Body of pancreas (tissue), 4 donors: Measurements from ENCODE around the gene CFAP54. TPM values are rescaled to one million over a fixed set of nuclear protein-coding genes. Genes with fewer than 3 reads are reported as not detected.
"Not testable (repeated sequence)": the region's sequence is repeated elsewhere in the genome, so short reads cannot be mapped to it uniquely, and the experiment has no call there.

Source experiments
- ATAC-seq: fragments of 150-250 bp; one replicate; pipeline ENCODE4 v1.9.1; 2016
- DNase-seq, 4 donors: peaks; one replicate each; pipeline ENCODE4 v3.0.0-alpha.2; 2019
- H3K27ac ChIP-seq, 4 donors: fragments of 200-600 bp; sonication (generic); 1 replicate in 3 of 4; 2 replicates in 1 of 4; pipeline versions ENCODE4 v1.5.1 to v1.6.1; 2016 to 2019; ENCODE audit warnings: mild to moderate bottlenecking in 1 of 4, mixed read lengths in 1 of 4, moderate library complexity in 1 of 4
- H3K27me3 ChIP-seq, 2 donors: fragments of 200-600 bp; sonication (generic); one replicate each; pipeline ENCODE4 v1.6.0; 2016; ENCODE audit warnings: mild to moderate bottlenecking in 1 of 2
- H3K36me3 ChIP-seq, 2 donors: fragments of 200-600 bp; sonication (generic); replicated peaks in 1 of 2; 2 replicates each; pipeline ENCODE4 v1.5.1; 2016; ENCODE audit warnings: low read depth in 2 of 2; ENCODE audit not compliant: insufficient read depth in 1 of 2
- H3K4me1 ChIP-seq: fragments of 200-600 bp; sonication (generic); one replicate; pipeline ENCODE4 v1.6.0; 2016
- H3K4me3 ChIP-seq, 2 donors: fragments of 200-600 bp; sonication (generic); 1 replicate in 1 of 2; 2 replicates in 1 of 2; pipeline ENCODE4 v1.5.1; 2016 to 2019
- H3K9me3 ChIP-seq, 3 donors: fragments of 200-600 bp; sonication (generic); 1 replicate in 2 of 3; 2 replicates in 1 of 3; pipeline ENCODE4 v1.5.1; 2016
- POLR2A ChIP-seq, 3 donors: fragments of 450-650 bp; IDR thresholded peaks; one replicate each; pipeline ENCODE4 v1.6.1; 2016; ENCODE audit warnings: antibody characterized with exemption in 3 of 3, mild to moderate bottlenecking in 2 of 3
- WGBS, 2 donors: methylation state at CpG; one replicate each; pipeline ENCODE4 v1.1.5; 2017; 5-methylcytosine and 5-hydroxymethylcytosine counted together
- intact Hi-C: fragments of 100-400 bp; cut with DNase I; formaldehyde crosslinking; loops from one replicate; pipeline ENCODE4 v1.15.1; 2023
- total RNA-seq, 2 donors: library from RNA; depleted of rRNA; stranded (reverse); fragments of >200 nt; gene quantifications; one replicate each; pipeline ENCODE4 v1.1.0, GENCODE V29; 2016
- TF ChIP-seq, protein P1 (sequence below), 7 experiments: fragments of 450-650 bp in 4 of 7; fragments of 200-600 bp in 3 of 7; sonication (generic) in 3 of 7; IDR thresholded peaks; one replicate each; pipeline ENCODE4 v1.5.1; 2016 to 2019; ENCODE audit warnings: antibody characterized with exemption in 7 of 7

CFAP54 gene
- total RNA-seq, 2 donors from 2014 or later = 0.52 TPM; not detected in 1

GRCh38 chr12:96714199-96714598 lies 224.8 kb downstream of the CFAP54 start:
- no peak for DNase-seq
- TF ChIP-seq, protein P1, sequence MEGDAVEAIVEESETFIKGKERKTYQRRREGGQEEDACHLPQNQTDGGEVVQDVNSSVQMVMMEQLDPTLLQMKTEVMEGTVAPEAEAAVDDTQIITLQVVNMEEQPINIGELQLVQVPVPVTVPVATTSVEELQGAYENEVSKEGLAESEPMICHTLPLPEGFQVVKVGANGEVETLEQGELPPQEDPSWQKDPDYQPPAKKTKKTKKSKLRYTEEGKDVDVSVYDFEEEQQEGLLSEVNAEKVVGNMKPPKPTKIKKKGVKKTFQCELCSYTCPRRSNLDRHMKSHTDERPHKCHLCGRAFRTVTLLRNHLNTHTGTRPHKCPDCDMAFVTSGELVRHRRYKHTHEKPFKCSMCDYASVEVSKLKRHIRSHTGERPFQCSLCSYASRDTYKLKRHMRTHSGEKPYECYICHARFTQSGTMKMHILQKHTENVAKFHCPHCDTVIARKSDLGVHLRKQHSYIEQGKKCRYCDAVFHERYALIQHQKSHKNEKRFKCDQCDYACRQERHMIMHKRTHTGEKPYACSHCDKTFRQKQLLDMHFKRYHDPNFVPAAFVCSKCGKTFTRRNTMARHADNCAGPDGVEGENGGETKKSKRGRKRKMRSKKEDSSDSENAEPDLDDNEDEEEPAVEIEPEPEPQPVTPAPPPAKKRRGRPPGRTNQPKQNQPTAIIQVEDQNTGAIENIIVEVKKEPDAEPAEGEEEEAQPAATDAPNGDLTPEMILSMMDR (IDR thresholded peaks at IDR 0.05) = no peak
- no peak for TF ChIP-seq POLR2A (IDR thresholded peaks at IDR 0.05)
- H3K36me3 ChIP-seq = no peaks in the 10 kb centered on the region
- H3K27me3 ChIP-seq = no peaks in the 10 kb centered on the region
- WGBS, 2 donors = 62 to 69% methylated on average over 3 of the region's 3 CpGs
- H3K9me3 ChIP-seq = no peaks in the 10 kb centered on the region
- intact Hi-C loops = no loop called here
- no peak overlapping the region for H3K4me3 ChIP-seq
- no peak overlapping the region for H3K27ac ChIP-seq
- ATAC-seq = no peak
- H3K4me1 ChIP-seq = no peaks in the 10 kb centered on the region

DNA sequence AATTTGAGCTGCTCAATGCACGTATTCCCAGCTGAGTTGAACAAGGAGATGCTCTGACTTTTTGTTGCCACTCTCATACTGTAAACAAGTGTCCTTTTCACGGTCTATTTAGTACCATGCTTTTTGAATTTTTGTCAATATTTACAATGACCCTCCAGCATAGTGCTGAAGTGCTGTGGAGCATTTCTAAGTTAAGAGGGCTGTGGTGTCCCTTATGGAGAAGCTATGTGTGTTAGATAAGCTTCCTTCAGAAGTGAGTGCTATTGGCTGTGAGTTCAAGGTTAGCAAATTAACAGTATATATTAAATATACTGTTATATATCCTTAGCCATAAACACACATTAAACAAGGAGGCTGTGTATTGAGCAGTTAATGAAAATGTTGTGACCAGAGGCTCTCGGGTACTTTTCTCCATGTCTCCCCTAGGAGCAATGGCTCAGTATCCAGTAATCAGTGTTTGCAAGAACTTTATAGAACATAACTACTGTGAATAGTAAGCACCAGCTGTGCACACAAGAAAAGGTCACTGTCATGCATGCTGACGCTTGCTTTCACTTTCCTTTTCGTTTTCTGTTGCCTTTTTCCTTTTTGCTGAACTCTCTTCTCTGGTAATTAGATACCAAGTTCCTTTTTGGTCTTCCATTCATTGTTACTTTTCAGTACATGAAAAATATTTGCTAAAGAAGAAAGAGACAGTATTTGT lies 230.4 kb downstream of the CFAP54 start:
- intact Hi-C loops = no loop called here
- WGBS, 2 donors = 38% methylated on average over 5 of the region's 5 CpGs
- Histone ChIP-seq H3K27me3 (no peaks in the 10 kb centered on the region), H3K36me3 (no peaks in the 10 kb centered on the region), H3K4me3 (peak overlapping the region in 1 of 2 donors; percentile 11), H3K4me1 (no peaks in the 10 kb centered on the region), H3K27ac (peak overlapping the region in 1 of 4 donors; percentile 58), H3K9me3 (no peaks in the 10 kb centered on the region)
- TF ChIP-seq, protein P1 (IDR thresholded peaks at IDR 0.05) = no peak
- no peak for TF ChIP-seq POLR2A (IDR thresholded peaks at IDR 0.05)
- DNase-seq (peak in 2 of 4 donors; percentile 30 to 45), ATAC-seq (peak; percentile 76)

- intact Hi-C loops = no loop called here
- peak overlapping the region in 1 of 4 donors; percentile 58 for H3K27ac ChIP-seq
- peak overlapping the region in 1 of 2 donors; percentile 11 for H3K4me3 ChIP-seq
- H3K27me3 ChIP-seq = no peaks in the 10 kb centered on the region
- 50 to 60% methylated on average over 9 of the region's 9 CpGs for WGBS, 2 donors
- no peaks in the 10 kb centered on the region for H3K9me3 ChIP-seq
- ATAC-seq = peak; percentile 62
- no peaks in the 10 kb centered on the region for H3K36me3 ChIP-seq
- peak; percentile 4 to 19 (median 16) for DNase-seq
- H3K4me1 ChIP-seq = no peaks in the 10 kb centered on the region
- no peak for TF ChIP-seq POLR2A (IDR thresholded peaks at IDR 0.05)
- TF ChIP-seq, protein P1 (IDR thresholded peaks at IDR 0.05) = peak in 1 of 7 experiments; percentile 1
Observed at GRCh38 chr12:96720363-96720705, 231.0 kb downstream of the CFAP54 start.

- H3K4me1 ChIP-seq, H3K27me3 ChIP-seq, DNase-seq, H3K4me3 ChIP-seq, ATAC-seq, H3K27ac ChIP-seq, H3K36me3 ChIP-seq, H3K9me3 ChIP-seq, intact Hi-C loops: not testable (repeated sequence)
- 86 to 89% methylated on average over 20 to 23 of the region's 23 CpGs for WGBS, 2 donors
Observed at GRCh38 chr12:96729466-96729865, 240.1 kb downstream of the CFAP54 start.

DNA sequence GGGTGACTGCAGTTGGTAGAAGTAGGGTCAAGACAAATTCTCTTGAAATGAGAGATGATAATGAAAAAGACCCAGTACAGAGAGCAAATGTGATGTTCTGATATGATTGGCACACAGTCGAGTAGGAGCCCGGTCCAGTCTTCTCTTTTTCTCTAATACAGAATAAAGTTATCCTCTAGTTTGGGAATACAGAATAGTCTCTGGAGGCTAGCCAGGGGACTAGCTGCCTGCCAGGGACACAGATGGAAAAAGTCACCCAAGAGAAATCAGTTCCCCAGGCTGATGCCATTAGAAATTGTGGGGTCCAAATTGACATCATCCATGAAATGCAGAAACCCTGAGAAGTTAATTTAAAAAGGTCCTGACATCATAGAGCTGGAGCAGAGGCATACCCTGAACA lies 240.5 kb downstream of the CFAP54 start:
- TF ChIP-seq POLR2A (IDR thresholded peaks at IDR 0.05) = no peak
- TF ChIP-seq, protein P1 (IDR thresholded peaks at IDR 0.05) = no peak
- intact Hi-C loops = no loop called here
- WGBS, 2 donors = 60 to 78% methylated on average over 2 of the region's 2 CpGs
- H3K9me3 ChIP-seq = no peaks in the 10 kb centered on the region
- H3K27me3 ChIP-seq = no peaks in the 10 kb centered on the region
- DNase-seq = no peak
- H3K4me1 ChIP-seq = no peaks in the 10 kb centered on the region
- no peak overlapping the region for H3K4me3 ChIP-seq
- no peak overlapping the region for H3K27ac ChIP-seq
- H3K36me3 ChIP-seq = no peaks in the 10 kb centered on the region
- no peak for ATAC-seq
